ENCODE data around the gene OTUB2.

DNA sequence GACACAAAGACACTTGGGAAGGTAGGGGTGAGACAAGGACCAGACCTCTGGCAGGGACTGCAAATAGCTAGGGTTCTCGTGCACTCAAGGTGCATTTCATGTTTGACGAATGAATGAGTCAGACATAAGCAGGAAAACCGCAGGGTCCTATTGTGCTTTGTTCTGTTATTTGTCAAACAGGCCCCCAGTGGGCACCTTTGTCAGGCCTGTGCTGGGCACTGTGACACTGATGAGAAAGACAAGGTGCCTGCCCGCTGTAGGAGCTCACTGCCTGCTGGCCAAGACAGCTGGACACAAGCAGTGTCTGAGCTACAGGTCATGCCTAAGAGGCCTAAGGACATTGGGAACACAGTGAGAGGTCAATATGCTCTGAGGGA is 2.3 kb downstream of the OTUB2 start:
- TF ChIP-seq GATA2 (IDR thresholded peaks at IDR 0.05; ENCODE audit: low read depth, low read length) (no peak), GATA3 (IDR thresholded peaks at IDR 0.05; ENCODE audit: low read depth, low read length) (no peak)

All from SH-SY5Y (cell line).